ENCODE results near the gene ZNF296. TPM values are rescaled to one million over a fixed set of nuclear protein-coding genes. Genes with fewer than 3 reads are reported as not detected.

The ZNF296 gene
- total RNA-seq, 1 experiment from 2014 or later = 3.7 TPM

- H3K27me3 ChIP-seq (ENCODE audit: insufficient read depth, low read depth) = no peaks in the 10 kb centered on the region
- no peaks in the 10 kb centered on the region for H3K9me3 ChIP-seq (ENCODE audit: insufficient read depth, low read depth)
- H2AFZ ChIP-seq = no peak overlapping the region
- peaks cover 34% of the 10 kb centered on the region for H4K20me1 ChIP-seq (ENCODE audit: insufficient read depth)
- H3K9me2 ChIP-seq (ENCODE audit: insufficient read depth) = no peaks in the 10 kb centered on the region
- POLR2A ChIA-PET (ENCODE audit: unreplicated experiment) = no interaction called here
- BruUV-seq (replicated peaks) = no TSS peak
- H3K36me3 ChIP-seq (ENCODE audit: low read depth) = peaks cover 5% of the 10 kb centered on the region; the same call in 1 of the 2 replicates
- H3K27ac ChIP-seq = no peak overlapping the region
- no peak overlapping the region for H3K4me2 ChIP-seq
- no peak for TF ChIP-seq EZH2 (IDR thresholded peaks at IDR 0.05; ENCODE audit: low read depth)
- TF ChIP-seq, protein P1, sequence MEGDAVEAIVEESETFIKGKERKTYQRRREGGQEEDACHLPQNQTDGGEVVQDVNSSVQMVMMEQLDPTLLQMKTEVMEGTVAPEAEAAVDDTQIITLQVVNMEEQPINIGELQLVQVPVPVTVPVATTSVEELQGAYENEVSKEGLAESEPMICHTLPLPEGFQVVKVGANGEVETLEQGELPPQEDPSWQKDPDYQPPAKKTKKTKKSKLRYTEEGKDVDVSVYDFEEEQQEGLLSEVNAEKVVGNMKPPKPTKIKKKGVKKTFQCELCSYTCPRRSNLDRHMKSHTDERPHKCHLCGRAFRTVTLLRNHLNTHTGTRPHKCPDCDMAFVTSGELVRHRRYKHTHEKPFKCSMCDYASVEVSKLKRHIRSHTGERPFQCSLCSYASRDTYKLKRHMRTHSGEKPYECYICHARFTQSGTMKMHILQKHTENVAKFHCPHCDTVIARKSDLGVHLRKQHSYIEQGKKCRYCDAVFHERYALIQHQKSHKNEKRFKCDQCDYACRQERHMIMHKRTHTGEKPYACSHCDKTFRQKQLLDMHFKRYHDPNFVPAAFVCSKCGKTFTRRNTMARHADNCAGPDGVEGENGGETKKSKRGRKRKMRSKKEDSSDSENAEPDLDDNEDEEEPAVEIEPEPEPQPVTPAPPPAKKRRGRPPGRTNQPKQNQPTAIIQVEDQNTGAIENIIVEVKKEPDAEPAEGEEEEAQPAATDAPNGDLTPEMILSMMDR (conservative IDR thresholded peaks at IDR 0.05) = no peak
- 0 out of 2 replicates have a peak, but pooled peaks cover 4% of the 10 kb centered on the region for H3K4me1 ChIP-seq (replicated peaks; ENCODE audit: insufficient read depth)
- CTCF ChIA-PET = no interaction called here
- no peaks in the 10 kb centered on the region for H3K79me2 ChIP-seq (ENCODE audit: low read depth)
- H3K4me3 ChIP-seq = no peak overlapping the region
- intact Hi-C loops (cut with micrococcal nuclease; ENCODE audit: unreplicated experiment) = no loop called here
- no peak for DNase-seq
- peaks cover 34% of the 10 kb centered on the region; the same call in 1 of the 2 replicates for H3F3A ChIP-seq (ENCODE audit: insufficient read depth, low read depth)
These were observed 6.1 kb downstream of the ZNF296 start for GRCh38 chr19:45070214-45070613.

DNA sequence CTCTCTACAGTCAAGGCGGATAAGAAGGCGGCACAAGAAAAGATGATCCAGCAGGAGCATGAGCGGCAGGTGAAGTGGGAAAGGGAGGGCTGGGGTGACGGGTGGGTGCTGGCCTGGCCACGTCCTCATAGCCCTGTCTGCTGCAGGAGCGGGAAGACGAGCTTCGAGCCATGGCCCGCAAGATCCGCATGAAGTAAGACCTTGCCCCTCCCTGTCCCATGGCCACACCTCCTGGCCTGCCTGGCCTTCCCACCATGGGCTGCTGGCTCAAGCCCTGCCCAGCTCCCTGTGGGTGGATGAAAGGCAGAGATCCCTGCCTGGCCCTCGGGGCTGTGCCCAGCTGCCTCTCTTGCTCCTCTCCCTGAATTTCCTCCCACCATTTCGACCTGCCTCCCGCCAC is 7.2 kb downstream of the ZNF296 start:
- DNase-seq = peak in 1 of 2 experiments; percentile 34
- Histone ChIP-seq H2AFZ (no peak overlapping the region), H3K36me3 (ENCODE audit: low read depth) (peaks cover 8% of the 10 kb centered on the region; the same call in 1 of the 2 replicates), H4K20me1 (ENCODE audit: insufficient read depth) (peaks cover 43% of the 10 kb centered on the region), H3K4me3 (no peak overlapping the region), H3K27ac (no peak overlapping the region), H3K9me3 (ENCODE audit: insufficient read depth, low read depth) (no peaks in the 10 kb centered on the region), H3K4me2 (no peak overlapping the region), H3K9me2 (ENCODE audit: insufficient read depth) (no peaks in the 10 kb centered on the region), H3F3A (ENCODE audit: insufficient read depth, low read depth) (peaks cover 23% of the 10 kb centered on the region; the same call in 1 of the 2 replicates), H3K27me3 (ENCODE audit: insufficient read depth, low read depth) (no peaks in the 10 kb centered on the region), H3K4me1 (replicated peaks; ENCODE audit: insufficient read depth) (no peaks in the 10 kb centered on the region), H3K79me2 (ENCODE audit: low read depth) (no peaks in the 10 kb centered on the region)
- no TSS peak for BruUV-seq (replicated peaks)
- CTCF ChIA-PET = interaction anchor here (0.9 kb wide), 1 partner anchor 573 kb away, joined by 4 read pairs; no protein-coding TSS in a partner anchor
- intact Hi-C loops (cut with micrococcal nuclease; ENCODE audit: unreplicated experiment) = no loop called here
- no peak for TF ChIP-seq EZH2 (IDR thresholded peaks at IDR 0.05; ENCODE audit: low read depth)
- TF ChIP-seq, protein P1 (conservative IDR thresholded peaks at IDR 0.05) = no peak
- POLR2A ChIA-PET (ENCODE audit: unreplicated experiment) = interaction anchor here (0.7 kb wide), 1 partner anchor 165 kb away, joined by 6 read pairs; no protein-coding TSS in a partner anchor

GRCh38 chr19:45068041-45068440 is 8.2 kb downstream of the ZNF296 start:
- Histone ChIP-seq H3K36me3 (ENCODE audit: low read depth) (peaks cover 15% of the 10 kb centered on the region), H3F3A (ENCODE audit: insufficient read depth, low read depth) (peaks cover 21% of the 10 kb centered on the region; the same call in 1 of the 2 replicates), H3K9me3 (ENCODE audit: insufficient read depth, low read depth) (no peaks in the 10 kb centered on the region), H4K20me1 (ENCODE audit: insufficient read depth) (peaks cover 43% of the 10 kb centered on the region), H3K79me2 (ENCODE audit: low read depth) (no peaks in the 10 kb centered on the region), H2AFZ (no peak overlapping the region), H3K9me2 (ENCODE audit: insufficient read depth) (no peaks in the 10 kb centered on the region), H3K4me3 (no peak overlapping the region), H3K27me3 (ENCODE audit: insufficient read depth, low read depth) (no peaks in the 10 kb centered on the region), H3K27ac (no peak overlapping the region), H3K4me1 (replicated peaks; ENCODE audit: insufficient read depth) (no peaks in the 10 kb centered on the region), H3K4me2 (no peak overlapping the region)
- POLR2A ChIA-PET (ENCODE audit: unreplicated experiment) = interaction anchor here (0.6 kb wide), 2 partner anchors 113 to 291 kb away, joined by 3 to 4 read pairs; no protein-coding TSS in a partner anchor
- BruUV-seq (replicated peaks) = no TSS peak
- TF ChIP-seq, protein P1 (conservative IDR thresholded peaks at IDR 0.05) = no peak
- no peak for TF ChIP-seq EZH2 (IDR thresholded peaks at IDR 0.05; ENCODE audit: low read depth)
- intact Hi-C loops (cut with micrococcal nuclease; ENCODE audit: unreplicated experiment) = no loop called here
- DNase-seq = no peak
- CTCF ChIA-PET = interaction anchor here (0.9 kb wide), 1 partner anchor 574 kb away, joined by 4 read pairs; no protein-coding TSS in a partner anchor

Data from PC-9 (cell line).